ENCODE results near the gene PSMA5. TPM values are rescaled to one million over a fixed set of nuclear protein-coding genes. Genes with fewer than 3 reads are reported as not detected.

The PSMA5 gene
- total RNA-seq, 1 experiment from 2014 or later, result 97.8 TPM

DNA sequence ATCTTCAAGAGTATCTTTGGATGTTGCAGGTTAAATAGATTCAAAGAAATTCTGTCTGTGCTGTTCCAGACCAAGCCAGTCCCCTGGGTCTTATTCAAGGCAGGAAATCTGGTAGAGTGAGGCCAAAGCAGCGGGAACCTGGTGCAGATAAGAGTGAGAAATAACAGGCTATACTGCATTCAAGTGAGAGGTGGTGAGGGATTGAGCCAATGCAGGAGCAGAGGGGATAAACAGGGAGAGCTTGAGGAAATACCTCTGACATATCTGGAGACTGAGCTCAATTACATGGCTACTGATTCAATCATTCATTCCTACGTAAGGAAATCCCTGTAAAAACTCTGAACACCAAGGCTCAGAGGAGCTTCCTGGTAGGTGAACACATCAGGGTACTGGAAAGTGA is 17.2 kb upstream of the PSMA5 start:
- BruUV-seq (replicated peaks), result no TSS peak
- Histone ChIP-seq H3K4me3 (ENCODE audit: low read depth, low read length) (no peak overlapping the region), H3K9me3 (no peaks in the 10 kb centered on the region), H3K4me1 (no peaks in the 10 kb centered on the region), H3K36me3 (ENCODE audit: control insufficient read depth, insufficient read depth, low read length) (no peaks in the 10 kb centered on the region), H3K27me3 (replicated peaks; ENCODE audit: control insufficient read depth, insufficient read depth, low read length) (no peaks in the 10 kb centered on the region)
- DNase-seq, result no peak
- H3K9me3 Mint-ChIP-seq (ENCODE audit: unreplicated experiment), result no peaks in the 10 kb centered on the region
- POLR2A ChIA-PET, result no interaction called here
- H3K36me3 Mint-ChIP-seq (ENCODE audit: insufficient read depth, unreplicated experiment), result no peaks in the 10 kb centered on the region
- intact Hi-C loops (cut with micrococcal nuclease; ENCODE audit: unreplicated experiment), result no loop called here
- no peaks in the 10 kb centered on the region for H3K4me1 Mint-ChIP-seq (ENCODE audit: low read depth, unreplicated experiment)
- H3K27ac Mint-ChIP-seq (ENCODE audit: unreplicated experiment), result no peak overlapping the region
- no peaks in the 10 kb centered on the region for H3K27me3 Mint-ChIP-seq (ENCODE audit: insufficient read depth, unreplicated experiment)
- TF ChIP-seq, protein P1, sequence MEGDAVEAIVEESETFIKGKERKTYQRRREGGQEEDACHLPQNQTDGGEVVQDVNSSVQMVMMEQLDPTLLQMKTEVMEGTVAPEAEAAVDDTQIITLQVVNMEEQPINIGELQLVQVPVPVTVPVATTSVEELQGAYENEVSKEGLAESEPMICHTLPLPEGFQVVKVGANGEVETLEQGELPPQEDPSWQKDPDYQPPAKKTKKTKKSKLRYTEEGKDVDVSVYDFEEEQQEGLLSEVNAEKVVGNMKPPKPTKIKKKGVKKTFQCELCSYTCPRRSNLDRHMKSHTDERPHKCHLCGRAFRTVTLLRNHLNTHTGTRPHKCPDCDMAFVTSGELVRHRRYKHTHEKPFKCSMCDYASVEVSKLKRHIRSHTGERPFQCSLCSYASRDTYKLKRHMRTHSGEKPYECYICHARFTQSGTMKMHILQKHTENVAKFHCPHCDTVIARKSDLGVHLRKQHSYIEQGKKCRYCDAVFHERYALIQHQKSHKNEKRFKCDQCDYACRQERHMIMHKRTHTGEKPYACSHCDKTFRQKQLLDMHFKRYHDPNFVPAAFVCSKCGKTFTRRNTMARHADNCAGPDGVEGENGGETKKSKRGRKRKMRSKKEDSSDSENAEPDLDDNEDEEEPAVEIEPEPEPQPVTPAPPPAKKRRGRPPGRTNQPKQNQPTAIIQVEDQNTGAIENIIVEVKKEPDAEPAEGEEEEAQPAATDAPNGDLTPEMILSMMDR (IDR thresholded peaks at IDR 0.05; ENCODE audit: insufficient read depth in 1 of 2, low read depth in 1 of 2, low read length in 1 of 2, severe bottlenecking in 1 of 2, unreplicated experiment in 1 of 2), result no peak
- H3K4me3 Mint-ChIP-seq (ENCODE audit: unreplicated experiment), result no peak overlapping the region
- CTCF ChIA-PET, result no interaction called here

DNA sequence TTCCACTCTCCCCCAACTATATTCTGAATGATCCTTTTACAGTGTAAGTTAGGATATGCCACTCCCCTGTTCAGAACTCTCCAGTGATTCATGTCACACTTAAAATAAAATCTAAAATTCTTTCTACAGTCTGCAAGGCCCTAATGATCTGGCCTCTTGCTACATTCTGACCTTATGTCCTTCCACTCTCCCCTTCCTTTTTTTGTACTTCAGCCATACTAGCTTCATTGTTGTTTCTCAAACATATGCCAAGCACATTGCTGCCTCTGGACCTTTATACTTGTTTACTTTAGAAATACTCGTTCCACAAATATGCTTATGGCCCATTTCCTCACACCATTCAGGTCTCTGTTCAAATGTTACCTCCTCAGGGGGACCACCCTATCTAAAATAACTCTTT is 14.8 kb upstream of the PSMA5 start:
- Mint-ChIP-seq H3K27me3 (ENCODE audit: insufficient read depth, unreplicated experiment) (no peaks in the 10 kb centered on the region), H3K27ac (ENCODE audit: unreplicated experiment) (no peak overlapping the region), H3K36me3 (ENCODE audit: insufficient read depth, unreplicated experiment) (no peaks in the 10 kb centered on the region), H3K4me1 (ENCODE audit: low read depth, unreplicated experiment) (no peaks in the 10 kb centered on the region), H3K4me3 (ENCODE audit: unreplicated experiment) (no peak overlapping the region), H3K9me3 (ENCODE audit: unreplicated experiment) (no peaks in the 10 kb centered on the region)
- Histone ChIP-seq H3K27me3 (replicated peaks; ENCODE audit: control insufficient read depth, insufficient read depth, low read length) (no peaks in the 10 kb centered on the region), H3K36me3 (ENCODE audit: control insufficient read depth, insufficient read depth, low read length) (no peaks in the 10 kb centered on the region), H3K4me3 (ENCODE audit: low read depth, low read length) (no peak overlapping the region), H3K9me3 (no peaks in the 10 kb centered on the region), H3K4me1 (no peaks in the 10 kb centered on the region)
- no peak for DNase-seq
- intact Hi-C loops (cut with micrococcal nuclease; ENCODE audit: unreplicated experiment), result no loop called here
- POLR2A ChIA-PET, result no interaction called here
- no TSS peak for BruUV-seq (replicated peaks)
- CTCF ChIA-PET, result no interaction called here
- TF ChIP-seq, protein P1 (IDR thresholded peaks at IDR 0.05; ENCODE audit: insufficient read depth in 1 of 2, low read depth in 1 of 2, low read length in 1 of 2, severe bottlenecking in 1 of 2, unreplicated experiment in 1 of 2), result no peak

- Mint-ChIP-seq H3K9me3 (ENCODE audit: unreplicated experiment) (peaks cover 12% of the 10 kb centered on the region), H3K36me3 (ENCODE audit: insufficient read depth, unreplicated experiment) (no peaks in the 10 kb centered on the region), H3K27me3 (ENCODE audit: insufficient read depth, unreplicated experiment) (no peaks in the 10 kb centered on the region), H3K4me3 (ENCODE audit: unreplicated experiment) (no peak overlapping the region), H3K4me1 (ENCODE audit: low read depth, unreplicated experiment) (no peaks in the 10 kb centered on the region), H3K27ac (ENCODE audit: unreplicated experiment) (no peak overlapping the region)
- CTCF ChIA-PET, result no interaction called here
- no peak for DNase-seq
- POLR2A ChIA-PET, result no interaction called here
- no peak overlapping the region for H3K4me3 ChIP-seq (ENCODE audit: low read depth, low read length)
- no peaks in the 10 kb centered on the region for H3K9me3 ChIP-seq
- H3K27me3 ChIP-seq (replicated peaks; ENCODE audit: control insufficient read depth, insufficient read depth, low read length), result no peaks in the 10 kb centered on the region
- BruUV-seq (replicated peaks), result no TSS peak
- no peaks in the 10 kb centered on the region for H3K36me3 ChIP-seq (ENCODE audit: control insufficient read depth, insufficient read depth, low read length)
- intact Hi-C loops (cut with micrococcal nuclease; ENCODE audit: unreplicated experiment), result no loop called here
- H3K4me1 ChIP-seq, result no peaks in the 10 kb centered on the region
- TF ChIP-seq, protein P1 (IDR thresholded peaks at IDR 0.05; ENCODE audit: insufficient read depth in 1 of 2, low read depth in 1 of 2, low read length in 1 of 2, severe bottlenecking in 1 of 2, unreplicated experiment in 1 of 2), result no peak
Measured at GRCh38 chr1:109438798-109439297, 12.6 kb upstream of the PSMA5 start.

All from Caco-2 (cell line).